ENCODE measurements around the gene PRRG3.

- TF ChIP-seq CTCF (optimal IDR thresholded peaks at IDR 0.05 in 1 of 3, IDR thresholded peaks at IDR 0.05 in 1 of 3, conservative IDR thresholded peaks at IDR 0.05 in 1 of 3; ENCODE audit: extremely low read depth in 1 of 3, insufficient read depth in 2 of 3, low read length in 3 of 3): no peak
- no peak for TF ChIP-seq EZH2 (IDR thresholded peaks at IDR 0.05; ENCODE audit: low read length)
Measured at GRCh38 chrX:151735219-151735618, 40.0 kb downstream of the PRRG3 start.

Data from keratinocyte (primary cell).